Body of pancreas (tissue), 4 donors: ENCODE data around the gene FALEC. TPM values are rescaled to one million over a fixed set of nuclear protein-coding genes. Genes with fewer than 3 reads are reported as not detected.
A peak's percentile ranks its signal among the peaks of the same experiment; 100 is the strongest.

Source experiments
- ATAC-seq: fragments of 150-250 bp; one replicate; pipeline ENCODE4 v1.9.1; 2016
- DNase-seq, 4 donors: peaks; one replicate each; pipeline ENCODE4 v3.0.0-alpha.2; 2019
- H3K27ac ChIP-seq, 4 donors: fragments of 200-600 bp; sonication (generic); 1 replicate in 3 of 4; 2 replicates in 1 of 4; pipeline versions ENCODE4 v1.5.1 to v1.6.1; 2016 to 2019; ENCODE audit warnings: mild to moderate bottlenecking in 1 of 4, mixed read lengths in 1 of 4, moderate library complexity in 1 of 4
- H3K27me3 ChIP-seq, 2 donors: fragments of 200-600 bp; sonication (generic); one replicate each; pipeline ENCODE4 v1.6.0; 2016; ENCODE audit warnings: mild to moderate bottlenecking in 1 of 2
- H3K36me3 ChIP-seq, 2 donors: fragments of 200-600 bp; sonication (generic); replicated peaks in 1 of 2; 2 replicates each; pipeline ENCODE4 v1.5.1; 2016; ENCODE audit warnings: low read depth in 2 of 2; ENCODE audit not compliant: insufficient read depth in 1 of 2
- H3K4me1 ChIP-seq: fragments of 200-600 bp; sonication (generic); one replicate; pipeline ENCODE4 v1.6.0; 2016
- H3K4me3 ChIP-seq, 2 donors: fragments of 200-600 bp; sonication (generic); 1 replicate in 1 of 2; 2 replicates in 1 of 2; pipeline ENCODE4 v1.5.1; 2016 to 2019
- H3K9me3 ChIP-seq, 3 donors: fragments of 200-600 bp; sonication (generic); 1 replicate in 2 of 3; 2 replicates in 1 of 3; pipeline ENCODE4 v1.5.1; 2016
- POLR2A ChIP-seq, 3 donors: fragments of 450-650 bp; IDR thresholded peaks; one replicate each; pipeline ENCODE4 v1.6.1; 2016; ENCODE audit warnings: antibody characterized with exemption in 3 of 3, mild to moderate bottlenecking in 2 of 3
- WGBS, 2 donors: methylation state at CpG; one replicate each; pipeline ENCODE4 v1.1.5; 2017; 5-methylcytosine and 5-hydroxymethylcytosine counted together
- intact Hi-C: fragments of 100-400 bp; cut with DNase I; formaldehyde crosslinking; loops from one replicate; pipeline ENCODE4 v1.15.1; 2023
- total RNA-seq, 2 donors: library from RNA; depleted of rRNA; stranded (reverse); fragments of >200 nt; gene quantifications; one replicate each; pipeline ENCODE4 v1.1.0, GENCODE V29; 2016
- TF ChIP-seq, protein P1 (sequence below), 7 experiments: fragments of 450-650 bp in 4 of 7; fragments of 200-600 bp in 3 of 7; sonication (generic) in 3 of 7; IDR thresholded peaks; one replicate each; pipeline ENCODE4 v1.5.1; 2016 to 2019; ENCODE audit warnings: antibody characterized with exemption in 7 of 7

FALEC gene
- total RNA-seq, 2 donors from 2014 or later, result not detected

- DNase-seq, result no peak
- Histone ChIP-seq H3K36me3 (no peaks in the 10 kb centered on the region), H3K27me3 (no peaks in the 10 kb centered on the region), H3K4me1 (peaks cover 28% of the 10 kb centered on the region), H3K9me3 (no peaks in the 10 kb centered on the region), H3K27ac (peak overlapping the region in 1 of 4 donors; percentile 63), H3K4me3 (no peak overlapping the region)
- 80 to 88% methylated on average over 16 to 17 of the region's 17 CpGs for WGBS, 2 donors
- intact Hi-C loops, result no loop called here
- TF ChIP-seq, protein P1, sequence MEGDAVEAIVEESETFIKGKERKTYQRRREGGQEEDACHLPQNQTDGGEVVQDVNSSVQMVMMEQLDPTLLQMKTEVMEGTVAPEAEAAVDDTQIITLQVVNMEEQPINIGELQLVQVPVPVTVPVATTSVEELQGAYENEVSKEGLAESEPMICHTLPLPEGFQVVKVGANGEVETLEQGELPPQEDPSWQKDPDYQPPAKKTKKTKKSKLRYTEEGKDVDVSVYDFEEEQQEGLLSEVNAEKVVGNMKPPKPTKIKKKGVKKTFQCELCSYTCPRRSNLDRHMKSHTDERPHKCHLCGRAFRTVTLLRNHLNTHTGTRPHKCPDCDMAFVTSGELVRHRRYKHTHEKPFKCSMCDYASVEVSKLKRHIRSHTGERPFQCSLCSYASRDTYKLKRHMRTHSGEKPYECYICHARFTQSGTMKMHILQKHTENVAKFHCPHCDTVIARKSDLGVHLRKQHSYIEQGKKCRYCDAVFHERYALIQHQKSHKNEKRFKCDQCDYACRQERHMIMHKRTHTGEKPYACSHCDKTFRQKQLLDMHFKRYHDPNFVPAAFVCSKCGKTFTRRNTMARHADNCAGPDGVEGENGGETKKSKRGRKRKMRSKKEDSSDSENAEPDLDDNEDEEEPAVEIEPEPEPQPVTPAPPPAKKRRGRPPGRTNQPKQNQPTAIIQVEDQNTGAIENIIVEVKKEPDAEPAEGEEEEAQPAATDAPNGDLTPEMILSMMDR (IDR thresholded peaks at IDR 0.05), result no peak
- no peak for TF ChIP-seq POLR2A (IDR thresholded peaks at IDR 0.05)
- ATAC-seq, result no peak
Observed at GRCh38 chr1:150511985-150512660, 3.4 kb upstream of the FALEC start.

GRCh38 chr1:150512846-150513245 is 2.7 kb upstream of the FALEC start:
- ATAC-seq (no peak), DNase-seq (no peak)
- intact Hi-C loops, result no loop called here
- TF ChIP-seq POLR2A (IDR thresholded peaks at IDR 0.05), result no peak
- TF ChIP-seq, protein P1 (IDR thresholded peaks at IDR 0.05), result no peak
- no peak overlapping the region for H3K27ac ChIP-seq
- H3K9me3 ChIP-seq, result no peaks in the 10 kb centered on the region
- no peaks in the 10 kb centered on the region for H3K36me3 ChIP-seq
- 93 to 100% methylated on average over 2 of the region's 2 CpGs for WGBS, 2 donors
- no peaks in the 10 kb centered on the region for H3K27me3 ChIP-seq
- H3K4me3 ChIP-seq, result no peak overlapping the region
- peaks cover 33% of the 10 kb centered on the region for H3K4me1 ChIP-seq

- intact Hi-C loops, result no loop called here
- H3K27me3 ChIP-seq, result no peaks in the 10 kb centered on the region
- H3K4me3 ChIP-seq, result no peak overlapping the region
- TF ChIP-seq, protein P1 (IDR thresholded peaks at IDR 0.05), result no peak
- no peak for TF ChIP-seq POLR2A (IDR thresholded peaks at IDR 0.05)
- ATAC-seq, result no peak
- WGBS, 2 donors, result 75 to 93% methylated on average over 7 of the region's 7 CpGs
- H3K4me1 ChIP-seq, result peaks cover 33% of the 10 kb centered on the region
- H3K9me3 ChIP-seq, result no peaks in the 10 kb centered on the region
- H3K27ac ChIP-seq, result no peak overlapping the region
- no peaks in the 10 kb centered on the region for H3K36me3 ChIP-seq
- no peak for DNase-seq
Observed at GRCh38 chr1:150513351-150513791, 2.2 kb upstream of the FALEC start.

GRCh38 chr1:150514260-150514659 is 1.3 kb upstream of the FALEC start:
- ATAC-seq, result no peak
- intact Hi-C loops, result no loop called here

More at GRCh38 chr1:150514260-150514659, 1.3 kb upstream of the FALEC start:
- Histone ChIP-seq H3K4me3 (no peak overlapping the region), H3K27ac (no peak overlapping the region), H3K9me3 (no peaks in the 10 kb centered on the region), H3K36me3 (no peaks in the 10 kb centered on the region), H3K4me1 (peaks cover 33% of the 10 kb centered on the region), H3K27me3 (no peaks in the 10 kb centered on the region)
- DNase-seq, result no peak
- TF ChIP-seq POLR2A (IDR thresholded peaks at IDR 0.05), result no peak
- TF ChIP-seq, protein P1 (IDR thresholded peaks at IDR 0.05), result no peak
- WGBS, 2 donors, result 88 to 93% methylated on average over 9 of the region's 9 CpGs
